ENCODE measurements around the gene UBE2A.

The UBE2A gene

GRCh38 chrX:119625843-119626242, 51.5 kb downstream of the UBE2A start:
- Histone ChIP-seq H3K79me2 (no peaks in the 10 kb centered on the region), H2AFZ (no peak overlapping the region), H3K4me1 (no peaks in the 10 kb centered on the region), H3K27ac (no peak overlapping the region), H3K9me3 (ENCODE audit: control insufficient read depth, low read length) (no peaks in the 10 kb centered on the region), H3K4me3 (ENCODE audit: low read depth, low read length) (no peak overlapping the region), H3K27me3 (ENCODE audit: control insufficient read depth, insufficient read depth, low read length) (no peaks in the 10 kb centered on the region), H3K9ac (no peak overlapping the region), H3K36me3 (ENCODE audit: control insufficient read depth, insufficient read depth, low read length) (no peaks in the 10 kb centered on the region), H3K4me2 (ENCODE audit: low read length) (no peak overlapping the region)
- TF ChIP-seq, protein P1, sequence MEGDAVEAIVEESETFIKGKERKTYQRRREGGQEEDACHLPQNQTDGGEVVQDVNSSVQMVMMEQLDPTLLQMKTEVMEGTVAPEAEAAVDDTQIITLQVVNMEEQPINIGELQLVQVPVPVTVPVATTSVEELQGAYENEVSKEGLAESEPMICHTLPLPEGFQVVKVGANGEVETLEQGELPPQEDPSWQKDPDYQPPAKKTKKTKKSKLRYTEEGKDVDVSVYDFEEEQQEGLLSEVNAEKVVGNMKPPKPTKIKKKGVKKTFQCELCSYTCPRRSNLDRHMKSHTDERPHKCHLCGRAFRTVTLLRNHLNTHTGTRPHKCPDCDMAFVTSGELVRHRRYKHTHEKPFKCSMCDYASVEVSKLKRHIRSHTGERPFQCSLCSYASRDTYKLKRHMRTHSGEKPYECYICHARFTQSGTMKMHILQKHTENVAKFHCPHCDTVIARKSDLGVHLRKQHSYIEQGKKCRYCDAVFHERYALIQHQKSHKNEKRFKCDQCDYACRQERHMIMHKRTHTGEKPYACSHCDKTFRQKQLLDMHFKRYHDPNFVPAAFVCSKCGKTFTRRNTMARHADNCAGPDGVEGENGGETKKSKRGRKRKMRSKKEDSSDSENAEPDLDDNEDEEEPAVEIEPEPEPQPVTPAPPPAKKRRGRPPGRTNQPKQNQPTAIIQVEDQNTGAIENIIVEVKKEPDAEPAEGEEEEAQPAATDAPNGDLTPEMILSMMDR (IDR thresholded peaks at IDR 0.05), result no peak
